Esophagus (tissue), 2 donors: ENCODE results near the gene MGAT5. TPM values are rescaled to one million over a fixed set of nuclear protein-coding genes. Genes with fewer than 3 reads are reported as not detected.

Experiments used
- H3K27ac ChIP-seq, 2 donors: one replicate each; pipeline ENCODE4 v1.5.1; 2013; ENCODE audit warnings: low read depth in 2 of 2, mild to moderate bottlenecking in 2 of 2, inconsistent platforms in 1 of 2, low read length in 1 of 2, moderate library complexity in 1 of 2
- H3K27me3 ChIP-seq, 2 donors: one replicate each; pipeline ENCODE4 v1.6.1; 2013; ENCODE audit warnings: low read length in 2 of 2, control low read depth in 1 of 2, mild to moderate bottlenecking in 1 of 2; ENCODE audit not compliant: insufficient read depth in 2 of 2, control insufficient read depth in 1 of 2
- H3K36me3 ChIP-seq, 2 donors: one replicate each; pipeline ENCODE4 v1.6.1; 2013; ENCODE audit warnings: low read length in 1 of 2; ENCODE audit not compliant: control insufficient read depth in 2 of 2, insufficient read depth in 2 of 2
- H3K4me1 ChIP-seq, 2 donors: one replicate each; pipeline ENCODE4 v1.6.1; 2013; ENCODE audit warnings: low read length in 1 of 2; ENCODE audit not compliant: control insufficient read depth in 2 of 2, insufficient read depth in 2 of 2
- H3K4me3 ChIP-seq, 2 donors: one replicate each; pipeline ENCODE4 v1.5.1; 2013; ENCODE audit warnings: low read length in 2 of 2, mild to moderate bottlenecking in 2 of 2, low read depth in 1 of 2, moderate library complexity in 1 of 2
- H3K9me3 ChIP-seq, 2 donors: one replicate each; pipeline ENCODE4 v1.6.1; 2013; ENCODE audit warnings: mild to moderate bottlenecking in 2 of 2, low read depth in 1 of 2, low read length in 1 of 2, moderate library complexity in 1 of 2; ENCODE audit not compliant: control insufficient read depth in 2 of 2, insufficient read depth in 1 of 2
- WGBS, 2 donors: extraction: QIAGEN DNeasy Blood & Tissue Kit; methylation state at CpG; one replicate each; pipeline ENCODE4 v1.1.7; 2013; 5-methylcytosine and 5-hydroxymethylcytosine counted together
- polyA plus RNA-seq, 2 donors: library from polyadenylated mRNA; stranded (reverse); fragments of 200-250 nt; gene quantifications; one replicate each; pipeline ENCODE4 v1.2.3, GENCODE V29; 2013
- donor health status: healthy with polysubstance abuse.
- donor health status: Bipolar disorder and iron deficiency.

MGAT5 gene
- polyA plus RNA-seq, 2 donors: 3.2 to 4.4 TPM

- H3K27ac ChIP-seq: no peak overlapping the region
- H3K4me1 ChIP-seq: peaks cover 3 to 6% of the 10 kb centered on the region in 2 donors
- H3K36me3 ChIP-seq: no peaks in the 10 kb centered on the region
- H3K9me3 ChIP-seq: no peaks in the 10 kb centered on the region
- 71 to 79% methylated on average over 10 of the region's 10 CpGs for WGBS, 2 donors
- no peak overlapping the region for H3K4me3 ChIP-seq
- no peaks in the 10 kb centered on the region for H3K27me3 ChIP-seq
These were observed 107.0 kb downstream of the MGAT5 start for GRCh38 chr2:134360745-134361487.

- no peak overlapping the region for H3K27ac ChIP-seq
These were observed 107.8 kb downstream of the MGAT5 start for GRCh38 chr2:134361648-134362047.

DNA sequence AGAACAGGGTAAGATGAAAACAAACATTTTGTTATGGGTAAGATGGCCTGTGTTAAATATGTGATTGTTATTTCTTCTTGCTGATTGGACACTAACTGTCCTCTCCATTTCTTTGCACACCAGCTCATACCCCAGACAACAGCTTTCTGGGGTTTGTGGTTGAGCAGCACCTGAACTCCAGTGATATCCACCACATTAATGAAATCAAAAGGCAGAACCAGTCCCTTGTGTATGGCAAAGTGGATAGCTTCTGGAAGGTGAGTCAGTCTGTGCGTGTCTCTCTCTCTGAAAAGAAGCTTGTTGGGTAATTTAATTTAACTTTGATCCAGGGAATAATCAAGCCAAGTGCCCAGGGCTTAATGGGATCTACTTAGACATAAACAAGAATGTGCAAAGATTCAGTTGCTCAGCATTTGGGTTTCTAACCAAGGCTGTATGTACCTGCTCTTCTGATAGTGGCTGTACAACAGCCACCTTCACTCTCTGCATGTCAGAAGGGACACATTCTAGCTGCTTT is 108.3 kb downstream of the MGAT5 start:
- WGBS, 2 donors: 57 to 65% methylated on average over 1 of the region's 1 CpG
- no peaks in the 10 kb centered on the region for H3K9me3 ChIP-seq
- H3K27ac ChIP-seq: no peak overlapping the region
- no peaks in the 10 kb centered on the region for H3K36me3 ChIP-seq
- H3K4me3 ChIP-seq: no peak overlapping the region
- no peaks in the 10 kb centered on the region for H3K27me3 ChIP-seq
- H3K4me1 ChIP-seq: peaks cover 3 to 6% of the 10 kb centered on the region in 2 donors

More at GRCh38 chr2:134361648-134362047, 107.8 kb downstream of the MGAT5 start:
- H3K27me3 ChIP-seq: no peaks in the 10 kb centered on the region
- H3K9me3 ChIP-seq: no peaks in the 10 kb centered on the region
- H3K4me3 ChIP-seq: no peak overlapping the region
- H3K36me3 ChIP-seq: no peaks in the 10 kb centered on the region
- WGBS, 2 donors: 78 to 86% methylated on average over 1 of the region's 1 CpG
- H3K4me1 ChIP-seq: peaks cover 3 to 6% of the 10 kb centered on the region in 2 donors

GRCh38 chr2:134362740-134363139 is 108.9 kb downstream of the MGAT5 start:
- H3K36me3 ChIP-seq: no peaks in the 10 kb centered on the region
- no peak overlapping the region for H3K27ac ChIP-seq
- H3K27me3 ChIP-seq: no peaks in the 10 kb centered on the region
- 82 to 86% methylated on average over 1 of the region's 1 CpG for WGBS, 2 donors
- peaks cover 3 to 6% of the 10 kb centered on the region in 2 donors for H3K4me1 ChIP-seq
- H3K4me3 ChIP-seq: no peak overlapping the region
- no peaks in the 10 kb centered on the region for H3K9me3 ChIP-seq

DNA sequence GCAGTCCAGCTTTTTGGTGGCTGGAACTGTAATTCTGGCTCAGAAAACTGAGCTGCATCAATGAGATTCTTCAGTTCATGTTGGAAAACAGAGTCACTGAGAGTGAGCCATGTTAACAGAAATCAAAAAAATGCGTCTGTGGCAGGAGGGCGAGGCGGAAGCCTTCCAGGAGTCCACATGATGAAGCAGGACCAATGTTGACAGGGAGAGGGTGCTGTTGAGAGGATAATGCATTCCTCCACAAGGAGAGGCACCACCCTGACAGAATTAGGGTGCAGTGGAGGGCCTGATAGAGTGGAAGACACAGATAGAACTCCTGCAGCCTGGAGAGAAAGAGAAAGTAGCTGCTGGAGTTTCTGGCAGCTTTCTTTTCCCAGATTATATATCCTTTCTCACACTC is 111.5 kb downstream of the MGAT5 start:
- Histone ChIP-seq H3K36me3 (no peaks in the 10 kb centered on the region), H3K4me3 (no peak overlapping the region), H3K27me3 (no peaks in the 10 kb centered on the region), H3K9me3 (no peaks in the 10 kb centered on the region), H3K4me1 (peaks cover 3 to 8% of the 10 kb centered on the region in 2 donors), H3K27ac (no peak overlapping the region)
- 91 to 93% methylated on average over 3 of the region's 3 CpGs for WGBS, 2 donors

DNA sequence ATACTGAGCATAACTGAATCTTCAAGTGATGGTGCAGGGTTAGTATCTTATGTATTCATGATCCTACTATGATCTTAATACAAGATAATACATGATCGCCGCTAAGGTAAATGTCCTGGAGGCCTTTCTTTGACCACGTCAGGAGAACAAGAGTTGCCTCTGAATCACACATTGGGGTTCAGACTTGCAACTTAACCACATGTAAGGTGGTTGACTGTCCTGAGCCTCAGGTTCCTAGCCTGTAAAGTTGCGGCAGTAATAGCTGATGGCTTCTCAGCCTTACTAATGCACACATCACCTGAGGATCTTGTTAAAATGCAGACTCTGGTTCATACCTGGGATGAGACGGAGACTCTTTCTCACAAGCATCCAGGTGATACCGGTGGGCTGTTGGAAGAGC is 112.5 kb downstream of the MGAT5 start:
- H3K4me1 ChIP-seq: peaks cover 0 to 5% of the 10 kb centered on the region in 2 donors
- 84 to 98% methylated on average over 6 of the region's 6 CpGs for WGBS, 2 donors
- H3K27me3 ChIP-seq: no peaks in the 10 kb centered on the region
- H3K4me3 ChIP-seq: no peak overlapping the region
- no peak overlapping the region for H3K27ac ChIP-seq
- no peaks in the 10 kb centered on the region for H3K36me3 ChIP-seq
- no peaks in the 10 kb centered on the region for H3K9me3 ChIP-seq

DNA sequence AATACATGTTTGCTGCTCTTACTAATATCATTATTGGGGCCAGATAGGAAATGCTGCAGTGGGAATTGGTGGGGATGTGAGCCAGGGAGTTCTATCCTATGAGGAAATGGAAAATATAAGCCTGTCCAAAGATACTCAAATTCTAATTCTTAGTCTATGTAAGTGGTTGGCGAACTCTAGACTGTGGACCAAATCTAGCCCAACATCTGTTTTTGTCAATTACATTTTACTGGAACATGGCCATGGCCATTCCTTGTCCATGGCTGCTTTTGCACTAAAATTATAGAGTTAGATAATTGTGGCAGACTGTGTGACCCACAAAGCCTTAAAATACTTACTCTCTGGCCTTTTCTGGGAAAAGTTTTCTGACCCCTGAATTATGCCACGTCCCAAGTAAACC is 113.3 kb downstream of the MGAT5 start:
- no peaks in the 10 kb centered on the region for H3K27me3 ChIP-seq
- H3K9me3 ChIP-seq: no peaks in the 10 kb centered on the region
- no peaks in the 10 kb centered on the region for H3K36me3 ChIP-seq
- no peak overlapping the region for H3K4me3 ChIP-seq
- WGBS, 2 donors: 67 to 78% methylated on average over 2 of the region's 2 CpGs
- peaks cover 2 to 6% of the 10 kb centered on the region in 2 donors for H3K4me1 ChIP-seq
- H3K27ac ChIP-seq: no peak overlapping the region

DNA sequence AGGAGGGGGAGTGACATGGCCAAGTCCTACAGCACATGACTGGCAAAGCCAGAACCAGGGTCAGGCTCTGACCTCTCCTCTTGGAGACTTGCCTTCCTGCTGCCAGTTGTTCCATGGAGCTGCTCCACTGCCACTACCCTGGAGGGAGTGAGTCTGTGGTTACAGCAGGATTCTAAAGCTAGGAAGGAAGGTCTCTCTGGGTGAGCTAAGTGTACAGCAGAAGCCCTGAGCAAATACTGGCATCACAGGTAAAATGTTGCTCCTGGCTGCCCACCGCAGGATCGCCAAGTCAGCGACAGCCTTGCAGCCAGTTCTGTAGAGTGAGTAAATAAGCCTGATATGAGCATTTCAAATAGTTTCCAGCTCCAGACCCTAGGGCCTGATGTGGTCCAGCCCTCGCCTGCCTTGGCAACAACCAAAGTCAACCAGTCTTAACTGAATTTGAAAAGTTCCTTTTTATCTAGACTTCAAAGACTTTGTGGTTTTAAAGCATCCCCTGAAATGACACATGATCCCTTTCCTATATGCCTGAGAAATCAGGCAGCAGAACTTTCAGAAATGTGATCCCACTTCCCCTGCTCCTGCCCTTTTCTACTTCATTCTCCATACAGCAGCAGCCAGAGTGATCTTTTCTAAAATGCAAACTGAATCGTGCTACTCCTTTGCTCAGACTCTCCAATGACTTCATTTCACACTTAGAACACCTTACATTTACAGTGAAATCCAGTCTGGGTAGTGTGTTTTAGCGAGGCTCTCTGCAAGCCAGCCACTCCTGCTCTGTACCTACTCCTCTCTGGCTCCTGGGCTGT is 114.3 kb downstream of the MGAT5 start:
- Histone ChIP-seq H3K27me3 (no peaks in the 10 kb centered on the region), H3K4me1 (peaks cover 4 to 6% of the 10 kb centered on the region in 2 donors), H3K27ac (no peak overlapping the region), H3K4me3 (no peak overlapping the region), H3K36me3 (no peaks in the 10 kb centered on the region), H3K9me3 (no peaks in the 10 kb centered on the region)
- WGBS, 2 donors: 52 to 57% methylated on average over 6 of the region's 6 CpGs

GRCh38 chr2:134369220-134369902 is 115.5 kb downstream of the MGAT5 start:
- no peak overlapping the region for H3K4me3 ChIP-seq
- no peaks in the 10 kb centered on the region for H3K36me3 ChIP-seq
- no peak overlapping the region for H3K27ac ChIP-seq
- no peaks in the 10 kb centered on the region for H3K27me3 ChIP-seq
- 58 to 95% methylated on average over 1 of the region's 1 CpG for WGBS, 2 donors
- H3K4me1 ChIP-seq: peaks cover 4 to 6% of the 10 kb centered on the region in 2 donors
- no peaks in the 10 kb centered on the region for H3K9me3 ChIP-seq
